GM18502 (cell line): Measurements from ENCODE around the gene KLHL25.
"Not testable (repeated sequence)": the region's sequence is repeated elsewhere in the genome, so short reads cannot be mapped to it uniquely, and the experiment has no call there.

Source experiments
- ATAC-seq: cut with Tn5 transposase; IDR thresholded peaks from one replicate; pipeline ENCODE4 v1.9.1; 2021; ENCODE audit warnings: mild to moderate bottlenecking; ENCODE audit not compliant: unreplicated experiment, poor library complexity

The KLHL25 gene

GRCh38 chr15:85794598-85795336 lies at the start of gene KLHL25:
Gene KLHL25 (minus strand): TSS chr15:85794925. CDS start chr15:85769810, 25,115 bp downstream.
- ATAC-seq = peak; percentile 99

DNA sequence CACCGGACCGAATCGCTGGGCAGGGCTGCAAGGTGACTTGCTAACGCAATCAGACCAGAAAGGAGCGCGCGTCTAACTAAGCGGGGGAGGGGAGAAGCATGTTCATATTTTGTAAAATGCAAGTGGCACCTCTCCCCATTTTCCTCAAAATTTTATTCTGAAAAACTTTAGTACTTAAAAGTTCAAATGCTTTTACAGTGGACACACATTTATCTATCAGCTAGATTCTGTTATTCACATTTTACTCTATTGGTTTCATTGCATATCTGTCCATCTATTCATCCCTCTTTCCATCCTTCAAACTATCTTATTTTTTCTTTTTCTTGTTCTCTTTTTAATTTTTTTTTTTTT lies 46.1 kb upstream of the KLHL25 start:
- ATAC-seq = no peak

DNA sequence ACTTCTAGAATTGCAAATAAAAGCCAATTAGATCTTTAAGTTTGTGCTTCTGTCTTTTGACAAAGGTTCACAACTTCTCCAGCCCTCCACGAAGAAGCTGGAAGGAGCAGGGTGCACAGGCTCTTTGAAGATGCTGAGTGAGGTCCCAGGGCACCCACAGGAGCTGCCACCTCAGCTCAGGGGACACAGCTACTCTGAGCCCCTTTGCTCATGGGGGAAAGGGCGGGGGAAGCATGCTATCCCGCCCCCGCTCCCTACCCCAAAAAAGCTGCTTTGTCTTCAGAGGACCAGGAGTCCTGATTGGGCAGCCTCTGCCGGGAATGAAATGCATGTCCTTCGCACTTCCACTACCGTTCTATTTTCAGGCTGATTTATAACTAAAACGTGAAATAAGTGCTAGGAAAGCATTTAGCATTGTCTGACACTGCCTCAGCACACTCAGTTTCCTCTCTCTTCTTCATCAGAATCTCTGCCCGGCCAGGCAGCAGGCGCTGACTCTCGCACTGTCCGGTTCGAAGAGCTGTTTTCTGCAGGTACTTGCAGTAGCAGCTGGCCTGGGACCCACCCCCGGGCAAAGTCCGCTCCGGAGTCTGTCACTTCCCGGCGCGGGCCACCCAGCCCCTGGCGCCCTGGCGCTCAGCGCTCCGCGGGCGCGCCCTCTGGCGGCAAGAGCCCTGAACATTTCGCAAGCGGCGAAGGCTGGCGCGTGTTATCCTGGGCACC lies 45.5 kb upstream of the KLHL25 start:
- peak; percentile 97 for ATAC-seq

DNA sequence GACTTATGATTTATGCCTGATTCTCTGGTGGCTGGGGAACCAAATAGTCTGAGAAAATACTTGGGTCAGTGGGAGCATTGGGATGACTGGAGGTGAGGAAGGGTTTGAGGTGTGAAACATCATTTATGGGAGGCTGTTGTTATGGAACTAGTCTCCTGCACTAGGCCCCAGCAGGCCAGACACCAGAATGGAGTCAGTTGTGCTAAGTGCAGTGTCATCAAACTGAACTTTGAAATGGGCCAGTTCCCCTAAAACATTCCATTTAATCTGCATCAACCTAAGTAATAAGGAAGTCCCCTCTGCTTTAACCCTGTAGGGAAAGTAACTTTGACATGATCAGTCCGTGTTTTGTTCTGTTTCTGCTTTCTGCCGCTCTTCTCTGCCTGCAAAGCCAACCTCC lies 44.9 kb upstream of the KLHL25 start:
- no peak for ATAC-seq

DNA sequence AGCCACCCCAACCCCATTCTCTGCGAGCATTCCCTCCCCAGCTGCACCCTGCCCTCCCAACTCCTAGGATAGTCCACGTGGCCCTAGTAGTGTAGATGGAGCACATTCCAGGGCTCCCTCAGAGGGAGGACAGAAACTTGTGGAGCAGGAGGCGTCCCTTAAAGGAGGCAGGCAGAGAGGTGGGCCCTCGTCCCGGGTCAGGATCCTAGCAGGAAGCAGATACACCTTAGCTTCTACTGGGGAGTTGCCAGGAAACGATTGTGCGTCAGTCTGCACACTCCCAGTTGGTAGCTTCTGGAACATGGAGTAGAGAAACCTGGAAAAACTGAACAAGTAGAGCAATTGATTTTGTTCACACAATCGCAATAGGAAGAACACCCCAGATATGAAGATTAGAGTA lies 43.9 kb upstream of the KLHL25 start:
- ATAC-seq = no peak

DNA sequence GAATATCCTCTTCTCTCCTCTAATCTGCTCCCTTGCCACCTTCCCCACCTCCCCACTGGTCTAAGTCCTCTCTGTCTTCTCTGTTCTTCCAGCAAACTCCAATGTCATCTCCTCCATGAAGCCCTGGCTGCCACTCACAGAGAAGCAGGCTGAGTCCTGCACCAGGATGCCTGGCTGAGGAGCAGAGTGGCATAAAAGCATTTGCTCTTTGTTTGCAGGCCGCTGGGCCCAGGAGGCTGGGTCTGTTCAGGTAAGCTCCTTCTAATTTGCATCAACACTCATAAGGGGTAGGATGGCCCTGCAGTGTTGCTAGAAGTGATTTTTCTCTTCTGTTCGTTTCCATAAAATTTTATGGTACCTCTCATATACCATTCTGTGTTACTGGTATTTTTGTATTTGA lies 43.2 kb upstream of the KLHL25 start:
- ATAC-seq = no peak

GRCh38 chr15:85837011-85837433 lies 42.3 kb upstream of the KLHL25 start:
- no peak for ATAC-seq

- ATAC-seq = no peak
Measured at GRCh38 chr15:85834651-85835050, 39.9 kb upstream of the KLHL25 start.

DNA sequence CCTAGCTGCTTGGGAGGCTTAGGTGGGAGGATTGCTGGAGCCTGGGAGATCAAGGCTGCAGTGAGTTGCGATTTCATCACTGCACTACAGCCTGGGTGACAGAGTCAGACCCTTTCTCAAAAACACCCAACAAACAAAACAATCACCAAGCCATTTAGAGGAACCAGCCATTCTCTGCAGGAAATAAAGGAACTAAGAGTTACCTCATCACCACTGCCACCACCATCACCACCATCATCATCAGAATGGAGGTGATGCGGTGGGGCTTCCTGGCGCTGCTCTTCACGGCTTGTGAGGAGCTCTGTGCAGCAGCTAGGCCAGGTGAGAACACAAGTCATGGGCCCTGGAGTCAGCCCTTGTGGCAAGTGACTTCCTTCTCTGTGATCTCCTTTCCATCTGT lies 37.7 kb upstream of the KLHL25 start:
- no peak for ATAC-seq

GRCh38 chr15:85831415-85832113 lies 36.8 kb upstream of the KLHL25 start:
- no peak for ATAC-seq

- not testable (repeated sequence) for ATAC-seq
Measured at GRCh38 chr15:85829754-85830153, 35.0 kb upstream of the KLHL25 start.

DNA sequence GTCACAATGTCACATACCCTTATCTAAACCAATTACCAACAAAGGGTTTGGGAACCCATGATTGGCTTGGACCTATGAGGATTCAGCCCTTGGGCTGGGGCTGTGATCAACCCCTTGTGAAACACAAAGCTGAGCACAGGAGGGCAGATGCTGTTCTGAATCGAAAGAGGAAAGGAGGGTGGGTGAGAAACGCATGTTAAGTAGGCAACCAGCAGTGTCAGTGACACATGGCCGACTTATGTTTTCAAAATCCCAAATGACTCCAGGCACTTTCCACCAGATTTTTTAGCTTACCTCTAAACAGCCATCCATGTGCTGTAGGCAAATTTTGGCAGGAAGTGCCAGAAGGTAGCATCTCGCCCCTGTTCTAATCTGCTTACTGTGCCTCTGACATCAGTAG lies 34.1 kb upstream of the KLHL25 start:
- no peak for ATAC-seq

DNA sequence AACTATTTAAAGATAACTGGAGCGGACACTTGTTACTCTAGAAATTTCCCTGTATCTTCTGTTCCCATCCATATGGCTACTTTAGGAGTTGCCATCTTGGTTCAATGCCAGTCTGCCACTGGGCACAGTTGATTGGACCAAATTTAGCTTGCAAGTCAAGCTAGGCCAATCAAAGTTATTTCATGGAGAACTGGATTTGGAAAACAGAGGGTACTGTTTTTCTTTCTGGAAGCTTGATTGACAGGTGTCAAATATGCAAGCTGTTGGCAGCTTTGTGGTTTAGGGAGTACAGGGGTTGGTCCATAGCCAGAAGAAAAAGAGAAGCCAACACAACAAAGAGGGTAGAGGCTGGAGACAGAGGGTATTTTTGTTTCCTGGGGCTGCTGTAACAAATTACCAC lies 33.4 kb upstream of the KLHL25 start:
- ATAC-seq = no peak

GRCh38 chr15:85826756-85827515 lies 32.2 kb upstream of the KLHL25 start:
- no peak for ATAC-seq

DNA sequence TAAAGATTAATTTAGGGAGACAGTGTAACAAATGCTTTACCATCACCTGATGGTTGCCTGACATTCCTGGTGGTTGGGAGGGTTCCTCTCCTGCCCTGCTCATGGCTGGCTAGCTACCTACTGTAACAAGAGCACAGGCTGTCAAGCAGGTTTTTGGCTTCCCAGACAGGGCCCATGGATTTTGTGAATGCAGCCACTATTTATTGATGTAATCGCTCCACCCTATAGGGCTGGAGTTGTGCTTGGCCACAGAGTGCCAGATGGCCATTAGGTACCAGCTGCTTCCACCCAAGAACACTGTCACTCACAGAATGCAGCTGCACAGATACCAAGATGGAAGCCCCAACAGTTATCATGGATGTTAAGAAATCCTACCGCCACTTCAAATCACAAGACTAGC lies 31.0 kb upstream of the KLHL25 start:
- no peak for ATAC-seq

DNA sequence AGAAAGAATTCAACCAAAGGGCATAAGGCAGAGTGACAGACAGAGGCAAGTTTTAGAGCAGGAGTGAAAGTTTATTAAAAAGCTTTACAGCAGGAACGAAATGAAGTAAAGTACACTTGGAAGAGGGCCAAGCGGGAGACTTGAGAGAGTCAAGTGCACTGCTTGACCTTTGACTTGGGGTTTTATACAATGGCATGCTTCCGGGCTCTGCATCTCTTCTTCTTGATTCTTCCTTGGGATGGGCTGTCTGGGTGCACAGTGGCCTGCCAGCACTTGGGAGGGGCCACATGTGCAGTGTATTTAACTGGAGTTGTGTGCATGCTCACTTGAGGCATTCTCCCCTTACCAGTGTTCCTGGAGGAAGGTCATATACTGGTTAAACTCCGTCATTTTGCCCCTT lies 30.4 kb upstream of the KLHL25 start:
- no peak for ATAC-seq

GRCh38 chr15:85821545-85821944 lies 26.8 kb upstream of the KLHL25 start:
- ATAC-seq = no peak

DNA sequence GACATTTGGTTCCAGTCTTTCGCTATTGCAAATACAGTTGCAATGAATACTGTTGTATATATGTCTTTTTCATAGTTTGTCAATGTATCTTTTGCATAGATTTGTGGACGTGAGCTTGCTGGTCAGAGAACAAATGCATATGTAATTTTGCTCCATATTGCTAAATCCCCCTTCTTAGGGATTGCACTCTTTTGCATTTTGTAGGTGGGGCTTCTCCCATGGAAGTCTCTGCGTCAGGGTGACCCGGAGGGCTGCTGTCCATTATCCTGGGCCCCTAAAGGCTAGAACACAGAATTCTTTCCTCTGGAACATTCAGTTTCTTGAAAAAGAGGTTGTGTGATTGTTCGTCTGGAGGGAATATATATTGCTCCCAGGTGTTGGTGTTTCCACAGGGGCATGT lies 25.2 kb upstream of the KLHL25 start:
- no peak for ATAC-seq

- no peak for ATAC-seq
Measured at GRCh38 chr15:85813234-85813633, 18.5 kb upstream of the KLHL25 start.

DNA sequence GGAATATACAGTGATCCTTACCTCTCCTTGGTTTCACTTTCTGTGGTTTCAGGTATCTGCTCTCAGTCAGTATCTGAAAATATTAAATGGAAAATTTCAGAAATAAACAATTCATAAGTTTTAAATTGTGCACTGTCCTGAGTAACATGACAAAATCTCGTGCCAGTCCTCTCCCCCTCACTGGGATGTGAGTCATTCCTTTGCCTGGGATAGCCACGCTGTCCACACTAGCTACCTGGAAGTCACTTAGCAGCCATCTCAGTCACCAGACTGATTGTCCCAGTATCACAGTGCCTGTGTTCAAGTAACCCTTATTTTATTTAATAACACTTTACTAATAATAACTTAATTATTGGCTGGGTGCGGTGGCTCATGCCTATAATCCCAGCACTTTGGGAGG lies 15.3 kb upstream of the KLHL25 start:
- ATAC-seq = no peak

- no peak for ATAC-seq
Measured at GRCh38 chr15:85805420-85805819, 10.7 kb upstream of the KLHL25 start.
